HG03442 (cell line): ENCODE data around the gene RBKS.

Source experiments
- ATAC-seq: cut with Tn5 transposase; IDR thresholded peaks from one replicate; pipeline ENCODE4 v1.9.1; 2021; ENCODE audit warnings: mild to moderate bottlenecking, moderate library complexity; ENCODE audit not compliant: unreplicated experiment

The RBKS gene

DNA sequence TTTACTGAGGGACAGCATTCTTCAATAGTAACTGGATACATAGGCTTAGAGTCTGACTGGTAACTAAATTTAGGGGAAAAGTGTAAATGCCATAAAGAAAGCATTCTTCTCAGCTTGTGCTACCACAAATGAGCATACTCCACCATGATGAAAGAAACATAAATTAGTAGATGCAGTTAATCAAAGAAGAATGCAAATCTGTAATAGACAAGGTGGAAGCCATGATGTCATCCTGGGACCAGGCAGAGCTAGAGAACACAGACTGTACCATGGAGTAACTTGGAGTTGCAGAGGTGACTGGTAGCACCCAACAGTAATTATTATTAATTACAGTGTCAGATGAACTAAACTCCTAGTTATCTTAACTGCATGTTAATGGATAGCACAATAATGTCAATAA, 51.7 kb downstream of the RBKS start:
- ATAC-seq = no peak

DNA sequence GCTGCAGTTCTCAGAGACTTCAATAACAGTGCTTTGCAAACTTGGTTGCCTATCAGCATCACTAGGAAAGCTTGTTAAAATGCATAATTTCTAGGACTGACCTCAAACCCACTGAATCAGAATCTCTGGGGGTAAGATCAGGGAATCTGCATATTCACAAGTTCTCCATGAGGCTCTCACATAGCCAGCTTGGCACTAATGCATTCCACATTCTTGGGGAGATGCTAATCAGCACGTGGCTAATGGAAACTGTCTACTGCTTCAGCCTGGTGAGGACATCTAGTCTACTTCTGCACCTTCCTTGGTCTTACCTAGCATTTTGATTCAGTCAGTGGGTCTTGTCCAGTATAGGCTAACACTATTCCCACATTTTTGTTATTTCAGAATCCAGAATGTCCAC, 56.3 kb downstream of the RBKS start:
- no peak for ATAC-seq

DNA sequence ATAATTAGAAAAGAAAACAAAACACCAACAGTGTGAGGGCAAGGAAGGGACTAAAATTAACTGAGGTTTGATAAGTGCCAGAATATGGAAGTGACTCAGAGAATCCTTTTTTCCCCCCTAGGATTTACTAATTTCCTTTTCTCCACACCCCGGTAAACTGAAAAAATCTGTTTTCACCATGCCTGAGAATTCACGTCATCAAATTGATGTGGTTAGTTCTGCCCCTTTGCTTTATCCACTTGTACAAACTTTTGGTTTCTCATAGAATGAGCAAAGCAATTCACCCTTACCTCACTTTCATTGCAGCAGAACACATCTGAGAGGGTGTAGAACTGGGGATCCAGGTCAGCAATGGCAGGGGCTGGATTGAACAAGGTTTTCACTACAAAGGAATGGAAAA, 57.8 kb downstream of the RBKS start:
- no peak for ATAC-seq

DNA sequence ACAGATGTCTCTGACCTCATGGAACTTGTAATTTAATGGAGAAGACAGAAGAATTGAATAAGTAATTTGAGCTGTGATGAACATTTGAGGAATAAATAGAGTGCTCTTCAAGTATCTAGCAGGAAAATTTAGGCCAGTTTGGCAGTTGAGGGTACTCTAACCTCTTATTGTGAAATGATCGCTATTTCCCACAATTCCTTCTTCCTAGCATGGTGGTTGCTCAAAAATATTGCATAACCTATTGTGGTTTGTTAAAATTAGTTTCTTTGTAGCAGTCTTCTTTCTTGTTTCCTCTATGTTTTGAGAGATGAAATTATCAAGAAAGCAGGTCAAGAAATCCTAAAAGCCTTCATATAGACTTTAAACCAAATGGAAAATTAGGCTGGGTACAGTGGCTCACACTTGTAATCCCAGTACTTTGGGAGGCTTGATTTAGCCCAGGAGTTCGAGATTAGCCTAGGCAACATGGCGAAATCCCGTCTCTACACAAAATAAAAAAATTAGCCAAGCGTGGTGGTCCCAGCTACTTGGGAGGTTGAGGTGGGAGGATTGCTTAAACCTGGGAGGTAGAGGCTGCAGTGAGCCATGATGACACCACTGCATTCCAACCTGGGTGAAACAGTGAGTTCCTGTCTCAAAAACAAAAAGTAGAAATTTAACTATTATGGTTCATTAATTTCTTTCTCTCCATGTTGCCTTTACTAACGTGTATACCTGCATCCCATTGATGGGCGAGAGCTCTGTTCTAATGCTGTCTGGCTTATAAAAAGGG, 58.7 kb downstream of the RBKS start:
- no peak for ATAC-seq

DNA sequence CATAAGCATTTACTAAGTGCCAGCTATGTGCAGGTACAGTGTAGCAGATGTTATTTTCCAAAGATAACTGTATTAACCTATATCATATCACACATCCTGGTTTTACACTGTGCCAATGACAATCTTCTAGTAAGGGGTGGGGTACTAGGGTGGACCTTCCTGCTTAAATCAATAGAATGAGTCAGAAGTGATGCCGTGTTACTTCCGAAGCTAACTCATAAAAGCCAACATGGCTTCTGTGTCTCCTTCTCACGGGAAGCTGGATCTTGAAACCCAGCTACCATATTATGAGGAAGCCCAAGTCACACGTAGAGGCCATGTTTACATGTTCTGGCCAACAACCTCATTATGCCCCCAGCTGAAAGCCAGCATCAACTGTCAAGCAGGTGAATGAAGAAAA, 59.5 kb downstream of the RBKS start:
- ATAC-seq = no peak

DNA sequence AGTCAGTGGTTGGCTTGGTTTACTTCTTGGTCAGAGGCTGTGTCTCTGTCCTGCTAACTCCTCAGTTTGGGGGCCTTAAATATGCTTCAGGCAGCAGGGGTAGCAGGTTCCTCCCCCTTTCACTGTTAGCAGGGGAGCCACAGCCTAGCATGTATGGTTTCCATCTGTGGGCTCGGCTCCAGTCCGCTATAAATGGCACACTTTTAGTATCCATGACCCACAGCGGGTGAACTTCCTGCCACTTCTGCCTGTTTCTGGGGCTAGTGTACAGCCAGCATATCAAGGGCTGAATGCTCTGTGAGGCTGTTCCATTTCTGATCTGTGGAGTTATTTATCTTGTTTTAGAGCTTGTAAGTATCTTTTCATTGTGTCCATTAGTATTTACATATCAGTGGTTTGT, 60.4 kb downstream of the RBKS start:
- ATAC-seq = no peak

DNA sequence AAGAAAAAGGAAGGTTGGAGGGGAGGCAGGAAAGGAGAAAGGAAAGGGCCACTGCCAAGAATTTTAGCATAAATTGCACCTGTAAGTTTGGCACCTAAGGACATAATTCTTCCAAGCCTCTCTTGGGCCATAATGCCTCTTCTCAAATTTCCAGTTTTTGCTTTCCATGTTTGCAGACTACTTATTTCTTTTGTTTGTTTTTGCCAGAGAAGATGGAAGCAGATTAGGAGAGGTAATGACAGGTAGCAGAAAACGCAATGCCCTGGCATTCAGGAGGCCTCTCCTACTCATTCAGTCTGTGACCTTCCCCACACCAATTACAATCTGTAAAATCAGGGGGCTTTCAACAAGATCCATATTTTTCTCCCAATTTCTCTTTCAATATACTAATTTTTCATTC, 61.9 kb downstream of the RBKS start:
- no peak for ATAC-seq

DNA sequence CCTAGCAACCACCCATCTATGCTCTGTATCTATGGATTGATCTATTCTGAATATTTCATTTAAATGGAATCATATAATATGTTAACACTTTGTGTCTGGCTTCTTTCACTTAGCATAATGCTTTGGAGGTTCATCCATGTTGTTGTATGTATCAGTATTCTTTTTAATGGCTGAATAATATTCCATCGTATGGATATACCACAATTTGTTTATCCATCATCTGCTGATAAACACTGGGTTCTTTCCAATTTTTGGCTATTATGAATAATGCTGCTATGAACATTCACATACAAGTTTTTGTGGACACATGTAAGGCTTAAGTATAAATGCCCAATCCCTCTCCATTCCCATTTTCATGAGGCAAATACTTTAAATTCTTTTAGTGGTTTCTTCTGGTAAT, 65.8 kb downstream of the RBKS start:
- no peak for ATAC-seq

DNA sequence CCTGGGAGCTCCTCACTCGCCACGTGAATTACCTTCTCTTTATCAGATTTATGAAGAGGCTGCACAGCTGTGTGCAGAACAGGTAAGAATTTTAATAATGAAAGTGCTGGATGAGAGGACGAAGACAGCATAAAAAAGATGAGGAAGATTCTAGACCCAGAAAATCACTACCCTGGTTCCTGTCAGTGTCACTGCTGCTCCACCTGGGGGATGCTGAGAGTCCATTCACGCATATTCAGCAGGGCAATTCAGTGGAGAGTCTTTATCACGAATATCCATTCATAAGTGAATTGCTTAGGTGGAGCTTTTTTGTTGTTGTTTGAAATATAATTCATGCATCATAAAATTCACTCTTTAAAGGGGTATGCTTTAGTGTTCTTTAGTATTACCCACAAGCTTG, 66.6 kb downstream of the RBKS start:
- no peak for ATAC-seq

DNA sequence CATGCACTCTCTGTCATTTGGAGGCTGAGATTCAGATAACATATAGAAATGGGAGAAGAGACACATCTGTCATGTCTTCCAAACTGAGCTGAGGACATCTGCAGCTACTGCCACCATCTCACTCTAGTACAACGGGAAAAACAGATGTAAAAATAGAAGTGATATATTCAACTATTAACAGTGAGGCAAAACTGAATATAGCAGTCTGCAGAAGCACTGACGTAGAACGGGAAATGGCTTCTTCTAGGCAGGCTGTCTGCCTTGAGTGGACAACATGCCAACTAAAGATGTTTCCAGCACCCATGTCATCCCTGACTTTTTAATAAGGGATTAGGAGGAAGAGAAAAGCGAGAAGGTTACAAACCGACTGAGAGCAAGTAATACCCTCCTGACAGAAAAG, 67.1 kb downstream of the RBKS start:
- ATAC-seq = no peak

DNA sequence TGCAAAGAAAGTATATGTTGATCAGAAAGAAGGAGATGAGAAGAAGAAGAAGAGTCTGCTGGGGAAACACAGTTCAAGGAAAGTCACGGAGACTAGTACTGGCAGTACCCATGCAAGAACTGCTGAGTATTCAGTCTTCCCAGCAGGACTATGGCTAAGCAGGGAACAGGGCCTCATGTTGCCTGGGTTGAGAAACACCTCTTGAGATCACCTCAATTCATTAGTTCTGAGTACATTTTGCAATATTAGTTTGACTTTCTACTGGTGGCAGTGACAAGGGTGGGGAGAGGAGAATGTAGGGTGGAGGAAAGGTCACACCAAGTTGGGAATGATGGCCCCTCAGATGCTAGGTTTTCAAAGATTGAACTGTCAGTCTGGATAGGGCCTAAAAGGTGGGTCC, 68.1 kb downstream of the RBKS start:
- ATAC-seq = no peak

DNA sequence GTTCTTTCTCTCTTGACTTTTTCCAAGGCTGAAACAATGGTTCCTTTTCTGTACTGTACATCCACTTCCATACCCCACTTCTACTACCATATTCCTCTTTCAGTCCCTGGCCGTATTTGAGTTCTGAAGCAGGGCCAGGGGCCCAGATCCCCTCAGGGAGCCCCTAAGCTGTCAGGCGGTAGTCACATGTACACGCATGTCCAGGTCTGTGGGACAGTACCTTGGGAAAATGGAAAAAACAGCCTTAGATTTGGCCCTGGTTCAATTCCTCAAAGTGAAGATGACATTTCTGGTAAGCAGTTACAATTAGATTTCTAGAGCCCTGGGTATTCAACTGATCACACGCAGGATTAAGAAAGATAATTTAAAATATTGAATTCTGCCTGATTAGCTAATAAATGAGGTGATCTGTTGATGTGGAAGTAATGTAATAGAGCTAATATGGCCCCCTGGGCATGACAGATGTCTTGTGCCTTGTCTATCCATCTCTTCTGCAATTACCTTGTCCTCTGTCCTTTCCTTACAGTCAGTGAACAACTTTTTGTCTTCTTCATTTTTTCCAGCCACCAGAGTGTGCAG, 74.2 kb downstream of the RBKS start:
- ATAC-seq = no peak

DNA sequence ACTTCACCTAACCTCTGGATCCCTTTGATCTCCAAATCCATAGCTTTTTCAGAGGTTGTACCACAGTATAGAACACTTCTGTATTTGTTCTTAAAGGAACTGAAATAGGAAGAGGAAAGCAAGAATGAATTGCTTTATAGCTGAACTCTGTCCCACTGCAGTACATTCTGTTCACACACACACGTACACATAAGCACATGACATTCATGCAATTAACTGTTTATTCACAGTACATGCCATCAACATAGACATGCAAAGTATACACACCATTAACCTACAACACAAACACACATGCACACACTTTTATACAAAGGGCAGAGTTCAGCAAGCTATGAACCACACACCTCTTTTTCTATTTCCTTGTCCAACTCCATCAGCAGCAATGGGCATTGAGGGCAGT, 75.4 kb downstream of the RBKS start:
- ATAC-seq = no peak

DNA sequence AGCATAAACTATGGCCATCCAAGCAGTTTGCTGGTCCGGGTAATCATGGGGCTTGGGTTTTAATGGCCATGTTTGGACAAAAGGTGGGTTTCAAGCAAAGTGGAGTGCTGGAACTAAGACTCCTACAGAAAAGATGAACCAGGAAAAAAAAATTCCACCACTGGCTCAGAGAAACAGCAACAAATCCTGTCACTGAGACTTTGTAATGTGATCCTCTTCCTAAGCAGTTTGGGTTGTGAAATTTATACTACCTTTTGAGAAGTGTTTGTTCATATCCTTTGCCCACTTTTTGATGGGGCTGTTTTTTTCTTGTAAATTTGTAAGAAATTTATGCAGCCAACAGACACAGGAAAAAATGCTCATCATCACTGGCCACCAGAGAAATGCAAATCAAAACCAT, 78.4 kb downstream of the RBKS start:
- no peak for ATAC-seq

DNA sequence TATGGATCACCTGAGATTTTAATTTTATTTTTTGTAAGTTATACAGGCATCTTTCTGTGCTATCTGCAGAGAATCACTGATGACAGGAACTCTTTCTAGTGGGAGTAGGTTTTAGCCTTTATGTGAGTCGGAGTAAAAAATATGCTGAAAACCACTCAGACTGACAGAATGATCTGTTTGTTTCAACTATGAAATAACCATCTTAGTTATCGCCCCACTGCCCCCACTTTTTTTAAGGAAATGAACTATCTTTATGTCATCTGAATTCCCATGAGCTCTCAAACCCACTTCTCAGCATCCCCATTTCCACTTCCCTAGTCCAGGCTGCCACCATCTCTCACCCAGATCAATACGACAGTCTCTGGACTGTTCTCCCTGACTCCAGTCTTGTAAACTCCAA, 79.7 kb downstream of the RBKS start:
- no peak for ATAC-seq

DNA sequence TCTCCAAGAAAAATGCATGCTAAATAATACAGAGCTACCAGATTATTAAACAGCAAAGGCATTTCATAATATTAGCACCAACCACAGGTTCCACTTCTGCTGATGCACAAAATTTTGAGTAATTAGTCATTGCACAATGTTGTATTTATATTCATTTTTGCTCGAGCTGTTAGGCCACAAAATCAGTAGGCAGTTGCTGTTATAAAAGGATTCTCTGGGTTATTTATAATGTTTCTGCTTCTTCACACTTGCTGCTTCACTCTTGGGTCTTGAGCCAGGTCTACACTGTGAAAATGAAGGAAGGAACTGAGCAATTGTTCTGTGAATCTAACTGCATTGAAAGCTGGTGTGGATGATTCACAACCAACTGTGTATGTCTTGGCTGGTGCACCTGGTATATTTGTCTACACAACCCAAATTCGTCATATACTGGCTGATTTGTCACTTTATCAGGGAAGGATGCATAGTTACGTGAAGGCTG, 80.4 kb downstream of the RBKS start:
- ATAC-seq = no peak

DNA sequence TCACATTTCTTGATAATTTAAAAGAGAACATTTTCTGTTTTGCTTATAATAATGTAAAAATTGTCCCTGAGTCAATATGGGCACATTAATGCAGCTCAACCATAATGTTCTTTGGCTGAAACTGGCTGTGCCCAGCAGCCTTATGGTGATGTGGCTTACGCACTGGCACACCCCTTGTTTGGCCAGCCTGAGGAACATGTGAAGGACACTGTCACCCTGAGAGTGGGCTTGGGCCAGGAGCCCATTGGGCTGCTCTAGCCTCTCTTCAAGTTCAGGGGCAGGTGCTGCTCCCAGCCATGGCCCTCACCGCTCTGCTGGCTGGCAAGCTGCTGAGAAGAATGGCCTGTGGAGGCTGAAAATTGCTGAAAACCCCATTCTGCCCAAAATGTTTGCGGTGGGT, 81.2 kb downstream of the RBKS start:
- ATAC-seq = no peak

DNA sequence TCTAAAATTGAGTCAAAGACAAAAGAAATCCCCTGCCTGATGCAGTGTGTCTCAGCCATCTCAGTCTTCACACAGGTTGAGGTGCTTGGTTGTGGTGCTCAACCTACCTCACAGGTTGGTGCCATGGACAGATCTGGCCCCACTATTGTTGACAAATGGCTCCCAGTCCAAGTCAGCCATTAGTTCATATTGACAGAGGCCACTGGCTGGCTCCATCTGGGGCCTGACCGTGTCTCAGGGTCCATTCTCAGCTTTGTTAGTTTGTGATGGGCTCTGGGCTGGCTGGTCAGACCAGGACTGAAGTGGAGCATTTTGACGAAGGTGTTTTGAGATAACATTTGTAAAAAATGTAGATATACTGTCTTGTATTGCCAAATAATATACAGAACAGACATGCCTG, 81.8 kb downstream of the RBKS start:
- no peak for ATAC-seq

DNA sequence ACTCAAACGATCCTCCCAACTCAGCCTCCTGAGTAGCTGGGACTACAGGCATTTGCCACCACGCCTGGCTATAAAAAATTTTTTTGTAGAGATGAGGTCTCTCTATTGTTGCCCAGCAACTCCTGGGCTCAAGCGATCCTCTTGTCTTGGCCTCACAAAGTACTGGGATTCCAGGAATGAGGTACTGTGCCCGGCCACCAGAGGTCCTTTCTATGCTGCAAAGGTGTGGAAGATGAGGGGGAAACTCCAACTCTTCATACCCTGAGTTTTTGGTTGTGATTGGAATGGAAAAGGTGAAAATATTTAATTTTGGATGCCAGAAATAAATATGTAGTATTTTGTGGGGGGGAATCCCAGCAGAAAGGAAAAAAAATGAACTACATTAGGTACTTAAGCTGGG, 82.7 kb downstream of the RBKS start:
- no peak for ATAC-seq

DNA sequence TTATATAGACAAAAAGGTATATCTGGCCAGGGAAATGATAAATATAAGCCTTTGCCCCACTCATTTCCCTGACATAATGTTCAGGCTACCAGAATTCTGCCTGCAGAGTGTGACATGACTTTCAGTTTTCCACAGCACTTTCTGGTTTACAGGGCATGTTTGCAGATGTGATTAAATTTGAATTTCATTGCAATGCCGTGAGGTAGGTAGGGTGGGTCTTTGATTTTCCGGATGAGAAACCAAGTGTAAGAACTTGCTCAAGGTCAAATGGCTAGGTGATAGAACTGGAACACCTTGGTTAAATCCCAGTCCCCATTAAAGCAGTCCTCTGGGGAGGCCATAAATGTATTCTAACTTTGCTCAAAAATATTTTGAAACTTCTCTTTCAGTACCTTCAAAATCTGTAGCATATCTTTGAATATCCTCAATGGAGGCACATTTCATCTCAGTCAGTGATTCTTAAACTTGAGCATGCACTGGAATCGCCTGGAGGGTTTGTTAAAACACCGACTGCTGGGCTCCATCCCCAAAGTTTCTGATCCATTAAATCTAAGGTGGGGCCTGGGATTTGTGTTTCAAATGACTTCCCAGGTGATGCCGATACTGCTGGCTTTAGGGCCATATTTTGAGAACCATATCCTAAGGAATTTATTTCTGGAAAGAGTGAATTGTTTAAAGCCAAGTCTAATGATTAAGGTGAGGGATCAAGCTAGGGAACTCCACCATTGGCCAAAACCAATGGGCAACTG, 83.7 kb downstream of the RBKS start:
- no peak for ATAC-seq

DNA sequence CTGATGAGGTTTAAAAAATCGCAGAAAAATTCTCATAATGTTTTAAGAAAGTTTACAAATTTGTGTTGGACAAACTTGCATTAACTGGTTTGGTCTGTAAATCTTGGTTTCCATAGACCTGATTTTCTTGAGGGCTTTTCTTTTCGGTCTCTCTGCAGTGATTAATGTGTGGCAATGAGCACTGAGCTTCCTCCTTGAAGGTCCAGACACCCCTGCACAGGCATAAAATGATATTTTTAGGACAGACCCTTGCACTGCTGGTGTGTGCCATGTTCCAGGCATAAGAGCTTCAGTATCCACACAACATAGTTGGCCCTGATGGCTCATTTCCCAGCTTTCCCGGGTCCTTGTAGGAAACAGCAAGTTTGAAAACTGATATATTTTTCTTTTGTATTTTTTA, 85.0 kb downstream of the RBKS start:
- ATAC-seq = no peak

DNA sequence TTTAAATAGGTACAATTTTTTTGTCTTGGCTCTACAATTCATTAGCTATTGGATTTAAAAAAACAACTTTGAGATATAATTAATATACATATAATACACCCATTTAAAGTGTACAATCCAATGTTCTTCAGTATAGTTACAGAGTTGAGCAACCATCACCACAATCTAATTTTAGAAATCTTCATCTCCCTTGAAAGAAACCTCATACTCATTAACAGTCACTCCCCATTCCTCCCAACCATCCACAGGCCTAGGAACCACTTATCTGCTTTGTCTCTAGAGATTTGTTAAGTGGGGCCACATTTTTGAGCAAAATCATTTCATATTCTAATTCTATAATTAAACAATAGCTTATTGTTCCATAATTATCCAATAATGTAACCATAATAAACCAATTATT, 86.0 kb downstream of the RBKS start:
- ATAC-seq = no peak
